SK-N-DZ (cell line): ENCODE data around the gene HAX1.
"Not testable (repeated sequence)": the region's sequence is repeated elsewhere in the genome, so short reads cannot be mapped to it uniquely, and the experiment has no call there.

Experiments
- DNase-seq: peaks from one replicate; pipeline ENCODE4 v3.0.0-alpha.2; 2015; ENCODE audit warnings: low spot score

The HAX1 gene

DNA sequence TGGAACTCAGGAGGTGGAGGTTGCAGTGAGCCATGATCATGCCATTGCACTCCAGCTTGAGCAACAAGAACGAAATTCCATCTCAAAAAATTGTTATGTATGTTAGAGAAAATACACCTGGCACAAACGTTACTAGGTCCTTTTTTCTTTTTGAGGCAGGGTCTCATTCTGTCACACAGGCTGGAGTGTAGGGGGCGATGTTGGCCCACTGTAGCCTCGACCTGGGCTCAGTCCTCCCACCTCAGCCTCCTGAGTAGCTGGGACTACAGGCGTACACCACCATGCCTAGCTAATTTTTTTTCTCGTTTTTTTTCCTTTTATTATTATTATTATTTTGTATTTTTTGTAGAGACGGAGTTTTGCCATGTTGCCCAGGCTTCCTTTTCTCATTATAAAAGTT is 4.4 kb downstream of the HAX1 start:
- DNase-seq, result no peak

GRCh38 chr1:154287591-154287990 is 15.2 kb downstream of the HAX1 start:
- not testable (repeated sequence) for DNase-seq

GRCh38 chr1:154288661-154289060 is 16.2 kb downstream of the HAX1 start:
- no peak for DNase-seq

- DNase-seq, result no peak
Observed at GRCh38 chr1:154290921-154291320, 18.5 kb downstream of the HAX1 start.

DNA sequence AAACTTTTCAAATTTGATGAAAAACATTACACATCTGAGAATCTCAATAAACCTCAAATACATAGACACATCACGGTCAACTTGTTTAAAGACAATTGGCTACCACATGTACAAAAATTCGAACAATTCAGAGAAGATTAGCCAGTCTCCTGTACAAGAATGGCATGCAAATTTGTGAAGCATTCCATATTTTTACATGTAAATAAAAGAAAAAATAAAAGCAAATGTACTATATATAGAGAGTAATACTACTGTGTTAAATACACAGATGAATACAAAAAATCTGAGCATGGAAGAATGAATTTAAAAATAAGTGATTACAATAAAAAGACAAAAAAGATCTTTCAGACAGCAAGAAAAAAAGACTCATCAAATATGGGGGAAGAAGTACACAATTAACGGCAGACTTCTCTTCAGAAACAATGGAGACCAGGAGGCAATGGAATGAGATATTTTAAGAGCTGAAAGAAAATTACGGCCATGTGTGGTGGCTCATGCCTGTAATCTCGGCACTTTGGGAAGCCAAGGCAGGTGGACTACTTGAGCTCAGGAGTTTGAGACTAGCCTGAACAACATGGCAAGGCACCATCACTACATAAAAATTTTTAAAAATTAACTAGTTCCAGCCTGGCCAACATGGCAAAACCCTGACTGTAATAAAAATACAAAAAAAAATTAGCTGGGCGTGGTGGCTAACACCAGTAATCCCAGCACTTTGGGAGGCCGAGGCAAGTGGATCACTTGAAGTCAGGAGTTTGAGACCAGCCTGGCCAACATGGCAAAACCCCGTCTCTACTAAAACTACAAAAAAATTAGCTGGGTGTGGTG is 23.2 kb downstream of the HAX1 start:
- DNase-seq, result no peak

- DNase-seq, result no peak
Observed at GRCh38 chr1:154301582-154301981, 29.2 kb downstream of the HAX1 start.

- DNase-seq, result no peak
Observed at GRCh38 chr1:154304664-154305337, 32.4 kb downstream of the HAX1 start.

GRCh38 chr1:154306151-154306550 is 33.7 kb downstream of the HAX1 start:
- DNase-seq, result no peak

- DNase-seq, result not testable (repeated sequence)
Observed at GRCh38 chr1:154307670-154308270, 35.3 kb downstream of the HAX1 start.

GRCh38 chr1:154309136-154309535 is 36.7 kb downstream of the HAX1 start:
- not testable (repeated sequence) for DNase-seq

DNA sequence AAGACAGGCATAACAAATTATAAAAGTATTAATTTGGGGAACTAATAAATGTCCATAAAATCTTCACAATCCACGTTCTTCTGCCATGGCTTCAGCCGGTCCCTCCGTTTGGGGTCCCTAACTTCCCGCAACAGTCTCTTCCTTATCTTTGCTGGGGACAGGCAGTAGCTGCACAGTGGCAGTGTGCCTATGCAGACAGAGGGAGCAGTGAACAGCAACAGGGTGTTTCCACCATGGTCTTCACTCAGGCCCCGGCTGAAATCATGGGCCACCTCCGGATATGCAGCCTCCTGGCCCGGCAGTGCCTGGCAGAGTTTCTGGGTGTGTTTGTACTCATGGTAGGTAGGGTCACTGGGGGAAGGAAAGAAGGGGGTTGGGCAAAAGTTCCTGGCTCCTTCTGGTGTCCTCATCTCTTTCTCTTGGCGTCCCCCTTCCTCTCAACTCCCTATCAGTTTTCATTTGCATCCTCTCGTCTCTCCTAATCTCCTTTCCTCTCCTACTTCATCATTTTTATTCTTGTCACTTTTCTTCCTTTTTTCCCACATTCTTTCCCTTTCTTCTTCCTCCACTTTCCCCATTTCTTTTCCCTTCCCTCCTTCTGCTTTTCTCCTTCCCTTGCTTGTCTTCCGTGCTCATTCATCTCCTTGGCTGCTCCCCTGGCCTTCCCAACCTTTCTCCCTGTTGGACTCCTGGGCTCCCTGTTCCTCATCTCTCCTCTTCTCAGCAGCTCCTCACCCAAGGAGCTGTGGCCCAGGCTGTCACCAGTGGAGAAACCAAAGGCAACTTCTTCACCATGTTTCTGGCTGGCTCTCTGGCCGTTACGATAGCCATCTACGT is 40.0 kb downstream of the HAX1 start:
- DNase-seq, result not testable (repeated sequence)

DNA sequence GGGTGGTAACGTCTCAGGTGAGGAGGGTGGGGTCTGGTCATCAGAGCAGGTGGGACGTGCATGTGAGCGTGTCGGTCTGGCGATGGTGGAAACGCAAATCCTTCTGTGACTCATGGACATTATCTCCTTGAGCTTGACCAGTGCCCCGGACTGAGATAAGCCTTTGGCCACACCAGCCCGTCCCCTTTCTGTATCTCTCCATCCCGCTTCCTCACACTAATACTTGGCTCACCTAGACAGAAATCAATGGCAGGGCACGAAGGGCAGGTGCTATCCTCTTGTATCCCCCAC is 40.6 kb downstream of the HAX1 start:
- DNase-seq, result no peak

- not testable (repeated sequence) for DNase-seq
Observed at GRCh38 chr1:154314226-154314625, 41.8 kb downstream of the HAX1 start.

DNA sequence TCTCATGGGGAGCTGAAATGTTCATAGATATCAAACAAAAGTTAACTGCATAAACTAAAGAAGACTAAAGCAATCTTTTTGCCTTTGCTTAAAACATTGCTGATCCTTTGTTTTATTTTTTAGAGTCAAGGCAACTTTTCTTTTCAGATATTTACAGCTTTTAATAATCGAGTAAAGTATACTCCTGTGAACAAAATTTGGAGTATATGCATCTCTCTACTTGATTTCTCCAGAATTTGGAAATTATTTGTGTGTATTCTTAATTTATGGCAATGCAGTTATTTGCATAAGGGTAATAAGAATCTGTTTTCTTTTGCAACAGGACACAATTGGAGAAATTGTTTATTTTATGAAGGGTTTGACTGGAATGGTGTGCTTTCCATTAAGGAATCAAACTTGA is 44.3 kb downstream of the HAX1 start:
- no peak for DNase-seq

DNA sequence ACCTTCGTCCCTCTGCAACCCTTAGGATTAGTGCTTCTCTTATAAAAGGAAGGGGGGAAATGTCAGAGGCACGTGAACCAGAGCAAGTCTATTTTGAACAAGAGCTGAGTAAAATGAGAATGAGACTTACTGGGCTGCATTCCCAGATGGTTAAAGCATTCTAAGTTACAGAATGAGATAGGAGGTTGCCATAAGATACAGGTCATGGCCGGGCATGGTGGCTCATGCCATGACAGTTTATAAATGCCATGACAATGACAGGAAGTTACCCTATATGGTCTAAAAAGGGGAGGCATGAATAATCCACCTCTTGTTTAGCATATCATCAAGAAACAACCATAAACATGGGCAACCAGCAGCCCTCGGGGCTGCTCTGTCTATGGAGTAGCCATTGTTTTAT is 46.0 kb downstream of the HAX1 start:
- DNase-seq, result no peak

- peak; percentile 65 for DNase-seq
Observed at GRCh38 chr1:154320882-154321608, 48.6 kb downstream of the HAX1 start, which contains the start of gene AQP10. Gene AQP10, plus strand, starts transcription at chr1:154321093. Its CDS starts 63 bp downstream, at chr1:154321156.

DNA sequence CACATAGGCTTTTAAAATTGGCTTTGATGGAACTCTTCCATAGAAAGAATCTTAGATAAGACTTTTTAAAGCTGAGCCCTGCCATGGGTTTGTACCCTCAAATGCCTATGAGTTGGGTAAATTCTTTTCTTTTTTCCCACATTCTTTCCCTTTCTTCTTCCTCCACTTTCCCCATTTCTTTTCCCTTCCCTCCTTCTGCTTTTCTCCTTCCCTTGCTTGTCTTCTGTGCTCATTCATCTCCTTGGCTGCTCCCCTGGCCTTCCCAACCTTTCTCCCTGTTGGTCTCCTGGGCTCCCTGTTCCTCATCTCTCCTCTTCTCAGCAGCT is 49.1 kb downstream of the HAX1 start:
- not testable (repeated sequence) for DNase-seq

- DNase-seq, result no peak
Observed at GRCh38 chr1:154323493-154323892, 51.1 kb downstream of the HAX1 start.

DNA sequence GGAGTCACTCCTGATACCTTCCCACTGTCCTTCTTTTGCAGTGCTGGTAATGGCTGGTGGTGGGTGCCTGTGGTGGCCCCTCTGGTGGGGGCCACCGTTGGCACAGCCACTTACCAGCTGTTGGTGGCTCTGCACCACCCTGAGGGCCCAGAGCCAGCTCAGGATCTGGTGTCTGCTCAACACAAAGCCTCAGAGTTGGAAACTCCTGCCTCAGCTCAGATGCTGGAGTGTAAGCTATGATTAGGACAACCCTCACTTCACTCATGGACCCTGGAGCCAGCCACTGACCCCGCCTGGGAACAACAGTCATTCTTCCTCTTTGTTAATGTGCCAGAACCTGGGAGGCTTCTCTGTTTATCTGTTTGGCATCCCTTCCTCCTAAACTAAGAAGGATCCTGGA is 51.8 kb downstream of the HAX1 start:
- no peak for DNase-seq

GRCh38 chr1:154324669-154325582 is 52.5 kb downstream of the HAX1 start, which contains the start of gene ATP8B2:
Gene ATP8B2, plus strand, starts transcription at chr1:154325525. Its CDS starts 2,617 bp downstream, at chr1:154328142.
- DNase-seq, result peak; percentile 89
